ENCODE measurements around the gene SPATS2. TPM values are rescaled to one million over a fixed set of nuclear protein-coding genes. Genes with fewer than 3 reads are reported as not detected.
A peak's percentile ranks its signal among the peaks of the same experiment; 100 is the strongest.

The SPATS2 gene
- total and polyA plus RNA-seq, 3 donors from 2014 or later: 47.1 to 67.5 (median 65.0) TPM

DNA sequence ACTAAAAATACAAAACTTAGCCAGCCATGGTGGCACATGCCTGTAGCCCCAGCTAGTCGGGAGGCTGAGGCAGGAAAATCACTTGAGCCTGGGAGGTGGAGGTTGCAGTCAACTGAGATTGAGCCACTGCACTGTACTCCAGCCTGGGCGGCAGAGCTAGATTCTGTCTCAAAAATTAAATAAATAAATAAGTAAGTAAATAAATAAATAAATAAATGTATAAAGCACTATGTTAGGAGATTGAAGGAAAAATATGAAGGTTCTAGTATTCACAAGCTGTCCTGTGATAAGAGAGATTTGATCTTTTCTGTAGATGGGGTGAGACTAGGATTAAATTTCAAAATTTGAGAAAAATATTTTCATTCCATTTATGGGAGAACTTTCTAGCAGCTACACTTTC is 14.9 kb upstream of the SPATS2 start:
- Histone ChIP-seq H3K4me3 (no peak overlapping the region), H3K36me3 (ENCODE audit: low read depth, missing control alignments) (no peaks in the 10 kb centered on the region), H3K4me1 (peaks cover 11% of the 10 kb centered on the region), H3K27me3 (no peaks in the 10 kb centered on the region), H3K27ac (no peak overlapping the region), H3K9me3 (no peaks in the 10 kb centered on the region)
- TF ChIP-seq, protein P1, sequence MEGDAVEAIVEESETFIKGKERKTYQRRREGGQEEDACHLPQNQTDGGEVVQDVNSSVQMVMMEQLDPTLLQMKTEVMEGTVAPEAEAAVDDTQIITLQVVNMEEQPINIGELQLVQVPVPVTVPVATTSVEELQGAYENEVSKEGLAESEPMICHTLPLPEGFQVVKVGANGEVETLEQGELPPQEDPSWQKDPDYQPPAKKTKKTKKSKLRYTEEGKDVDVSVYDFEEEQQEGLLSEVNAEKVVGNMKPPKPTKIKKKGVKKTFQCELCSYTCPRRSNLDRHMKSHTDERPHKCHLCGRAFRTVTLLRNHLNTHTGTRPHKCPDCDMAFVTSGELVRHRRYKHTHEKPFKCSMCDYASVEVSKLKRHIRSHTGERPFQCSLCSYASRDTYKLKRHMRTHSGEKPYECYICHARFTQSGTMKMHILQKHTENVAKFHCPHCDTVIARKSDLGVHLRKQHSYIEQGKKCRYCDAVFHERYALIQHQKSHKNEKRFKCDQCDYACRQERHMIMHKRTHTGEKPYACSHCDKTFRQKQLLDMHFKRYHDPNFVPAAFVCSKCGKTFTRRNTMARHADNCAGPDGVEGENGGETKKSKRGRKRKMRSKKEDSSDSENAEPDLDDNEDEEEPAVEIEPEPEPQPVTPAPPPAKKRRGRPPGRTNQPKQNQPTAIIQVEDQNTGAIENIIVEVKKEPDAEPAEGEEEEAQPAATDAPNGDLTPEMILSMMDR (IDR thresholded peaks at IDR 0.05): no peak
- no peak for TF ChIP-seq POLR2A (IDR thresholded peaks at IDR 0.05)
- WGBS, 2 donors: 79 to 87% methylated on average over 2 of the region's 2 CpGs
- intact Hi-C loops (cut with DNase I; ENCODE audit: low total_unique reads): no loop called here
- no peak for DNase-seq

DNA sequence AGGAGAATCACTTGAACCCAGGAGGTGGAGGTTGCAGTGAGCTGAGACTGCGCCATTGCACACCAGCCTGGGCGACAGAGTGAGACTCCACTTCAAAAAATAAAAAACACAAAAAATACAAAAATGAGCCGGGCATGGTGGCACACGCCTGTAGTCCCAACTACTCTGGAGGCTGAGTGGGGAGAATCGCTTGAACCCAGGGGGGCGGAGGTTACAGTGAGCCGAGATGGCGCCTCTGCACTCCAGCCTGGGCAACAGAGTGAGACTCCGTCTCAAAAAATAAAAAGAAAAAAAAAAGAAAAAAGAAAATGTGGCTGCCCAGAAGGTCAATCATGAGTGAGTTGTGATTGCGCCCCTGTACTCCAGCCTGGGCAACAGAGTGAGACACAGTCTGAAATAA is 11.3 kb upstream of the SPATS2 start:
- peaks cover 4% of the 10 kb centered on the region for H3K4me1 ChIP-seq
- H3K27me3 ChIP-seq: no peaks in the 10 kb centered on the region
- intact Hi-C loops (cut with DNase I; ENCODE audit: low total_unique reads): no loop called here
- WGBS, 2 donors: 92 to 95% methylated on average over 10 of the region's 10 CpGs
- H3K9me3 ChIP-seq: no peaks in the 10 kb centered on the region
- TF ChIP-seq, protein P1 (IDR thresholded peaks at IDR 0.05): no peak
- TF ChIP-seq POLR2A (IDR thresholded peaks at IDR 0.05): no peak
- no peak overlapping the region for H3K4me3 ChIP-seq
- DNase-seq: peak; percentile 4
- H3K27ac ChIP-seq: no peak overlapping the region
- H3K36me3 ChIP-seq (ENCODE audit: low read depth, missing control alignments): no peaks in the 10 kb centered on the region

DNA sequence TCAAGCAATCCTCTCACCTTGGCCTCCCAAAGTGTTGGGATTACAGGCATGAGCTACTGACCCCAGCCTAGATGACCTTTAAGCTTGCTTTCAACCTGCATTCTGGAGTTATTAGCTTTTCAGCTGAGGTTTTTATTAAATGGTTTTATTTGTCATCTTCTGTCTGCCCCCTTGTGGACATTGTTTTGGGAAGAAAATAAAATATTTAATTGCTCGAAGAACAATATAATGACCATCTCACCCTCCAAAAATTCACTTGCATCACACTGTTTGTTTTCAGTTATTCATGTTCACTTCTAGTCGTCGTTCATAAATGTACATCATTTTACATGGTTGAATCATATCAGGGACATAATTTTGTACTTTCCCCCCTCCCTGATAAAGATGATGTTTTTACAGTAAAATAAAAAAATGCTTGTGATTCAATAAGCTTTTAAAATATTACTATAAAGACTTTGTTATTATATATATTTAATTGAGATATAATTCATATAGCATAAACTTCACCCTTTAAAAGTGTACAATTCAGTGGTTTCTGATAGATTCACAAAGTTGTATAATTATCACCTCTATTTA is 10.1 kb upstream of the SPATS2 start:
- Histone ChIP-seq H3K4me3 (no peak overlapping the region), H3K9me3 (no peaks in the 10 kb centered on the region), H3K36me3 (ENCODE audit: low read depth, missing control alignments) (no peaks in the 10 kb centered on the region), H3K4me1 (peaks cover 4% of the 10 kb centered on the region), H3K27ac (no peak overlapping the region), H3K27me3 (no peaks in the 10 kb centered on the region)
- intact Hi-C loops (cut with DNase I; ENCODE audit: low total_unique reads): no loop called here
- 20 to 32% methylated on average over 3 of the region's 3 CpGs for WGBS, 2 donors
- TF ChIP-seq, protein P1 (IDR thresholded peaks at IDR 0.05): peak; percentile 28 to 77 (median 41)
- TF ChIP-seq POLR2A (IDR thresholded peaks at IDR 0.05): no peak
- peak; percentile 8 for DNase-seq

DNA sequence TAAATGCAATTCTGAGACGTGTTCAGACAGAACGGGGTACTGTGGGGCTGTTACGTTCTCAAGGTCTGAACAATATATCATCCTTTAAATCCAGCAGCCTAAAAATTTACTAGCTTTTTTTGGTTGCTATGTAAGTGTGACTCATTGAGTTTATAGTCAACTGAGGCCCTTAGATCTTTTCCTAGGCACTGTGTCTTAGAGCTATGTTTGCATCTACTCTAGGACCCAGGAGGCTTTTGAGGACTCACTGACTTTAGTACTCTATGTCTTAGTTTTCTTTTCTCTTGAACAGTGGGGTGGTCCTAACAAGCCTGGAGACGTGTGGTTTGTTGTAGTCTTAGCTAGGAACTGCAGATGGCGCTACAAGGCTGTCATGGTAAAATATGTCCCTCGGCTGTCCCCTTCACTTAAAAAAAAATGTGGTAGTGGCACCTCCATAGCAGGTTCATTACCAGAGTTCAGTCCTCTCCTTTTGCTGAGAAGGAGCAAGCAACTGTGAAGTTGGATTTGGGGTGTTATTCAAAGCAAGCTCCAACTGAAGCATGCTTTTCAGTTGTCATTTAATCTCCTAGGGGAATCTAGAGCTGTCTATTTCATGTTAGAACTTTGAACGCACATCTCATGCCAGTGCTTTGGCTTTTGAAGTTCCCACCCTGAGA is 8.7 kb upstream of the SPATS2 start:
- Histone ChIP-seq H3K4me1 (peaks cover 4% of the 10 kb centered on the region), H3K27ac (no peak overlapping the region), H3K36me3 (ENCODE audit: low read depth, missing control alignments) (no peaks in the 10 kb centered on the region), H3K27me3 (no peaks in the 10 kb centered on the region), H3K4me3 (no peak overlapping the region), H3K9me3 (no peaks in the 10 kb centered on the region)
- WGBS, 2 donors: 21 to 25% methylated on average over 7 of the region's 7 CpGs
- TF ChIP-seq, protein P1 (IDR thresholded peaks at IDR 0.05): peak; percentile 38 to 72 (median 58)
- TF ChIP-seq POLR2A (IDR thresholded peaks at IDR 0.05): no peak
- peak; percentile 68 for DNase-seq
- intact Hi-C loops (cut with DNase I; ENCODE audit: low total_unique reads): no loop called here

DNA sequence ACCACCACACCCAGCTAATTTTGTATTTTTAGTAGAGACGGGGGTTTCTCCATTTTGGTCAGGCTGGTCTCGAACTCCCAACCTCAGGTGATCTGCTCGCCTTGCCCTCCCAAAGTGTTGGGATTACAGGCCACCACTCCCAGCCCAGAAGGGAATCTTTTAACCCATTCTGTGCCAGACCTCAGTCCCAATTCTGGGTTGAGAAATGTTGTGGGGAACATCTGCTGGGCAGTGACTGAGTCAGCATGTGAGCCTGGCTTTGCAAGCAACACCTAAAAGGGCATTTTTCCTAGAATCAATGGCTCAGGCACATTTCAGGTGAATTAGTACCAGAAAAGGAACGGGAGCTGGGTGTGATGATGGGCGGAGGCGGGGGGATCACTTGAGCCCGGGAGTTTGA is 7.6 kb upstream of the SPATS2 start:
- Histone ChIP-seq H3K27ac (no peak overlapping the region), H3K27me3 (no peaks in the 10 kb centered on the region), H3K4me3 (no peak overlapping the region), H3K4me1 (peaks cover 7% of the 10 kb centered on the region), H3K36me3 (ENCODE audit: low read depth, missing control alignments) (no peaks in the 10 kb centered on the region), H3K9me3 (no peaks in the 10 kb centered on the region)
- TF ChIP-seq, protein P1 (IDR thresholded peaks at IDR 0.05): no peak
- TF ChIP-seq POLR2A (IDR thresholded peaks at IDR 0.05): no peak
- no peak for DNase-seq
- intact Hi-C loops (cut with DNase I; ENCODE audit: low total_unique reads): no loop called here
- 71 to 82% methylated on average over 7 of the region's 7 CpGs for WGBS, 2 donors

Measured in testis (tissue), 3 donors.